GM11168 (cell line): ENCODE results near the gene SBNO1.
"Not testable (repeated sequence)": the region's sequence is repeated elsewhere in the genome, so short reads cannot be mapped to it uniquely, and the experiment has no call there.

Experiments used
- in situ Hi-C: fragments of 300-500 bp; cut with MboI; formaldehyde crosslinking; loops from one replicate; pipeline ENCODE4 v1.12.0; 2022; ENCODE audit warnings: low sequenced_read_pairs; ENCODE audit not compliant: unreplicated experiment

The SBNO1 gene

DNA sequence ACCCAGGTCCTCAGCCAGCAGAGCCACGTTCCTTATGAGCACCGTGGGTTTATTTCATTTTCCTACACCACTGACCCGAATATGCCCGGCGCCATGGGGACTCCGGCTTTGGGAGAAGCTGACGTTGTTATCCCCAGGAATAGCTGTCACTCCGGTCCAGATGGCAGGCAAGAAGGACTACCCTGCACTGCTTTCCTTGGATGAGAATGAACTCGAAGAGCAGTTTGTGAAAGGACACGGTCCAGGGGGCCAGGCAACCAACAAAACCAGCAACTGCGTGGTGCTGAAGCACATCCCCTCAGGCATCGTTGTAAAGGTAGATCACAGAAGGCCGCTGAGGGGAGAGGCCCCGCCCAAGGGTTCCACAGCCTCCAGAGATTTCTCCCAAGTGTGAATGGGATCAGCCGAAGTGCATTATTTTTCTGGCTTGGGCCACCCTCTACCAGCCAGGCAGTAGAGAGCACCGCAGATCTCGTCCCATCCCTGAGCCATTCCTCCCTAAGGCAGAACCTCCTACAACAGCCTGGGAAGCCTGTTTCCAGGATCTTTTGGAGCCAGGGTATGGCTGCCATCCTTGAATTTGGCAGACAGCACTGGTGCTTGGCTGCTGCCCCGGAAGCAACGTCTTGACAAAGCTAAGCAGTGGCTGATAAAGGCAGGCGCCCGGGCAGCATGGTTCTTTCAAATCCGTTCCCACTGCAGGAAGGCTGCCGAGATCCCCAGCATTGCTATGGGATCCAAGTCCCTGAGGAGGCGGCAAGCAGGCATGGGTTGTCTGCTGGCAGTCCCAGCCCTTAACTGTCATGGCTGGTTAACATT is 110.8 kb downstream of the SBNO1 start:
- in situ Hi-C loops = no loop called here

- in situ Hi-C loops = not testable (repeated sequence)
Observed at GRCh38 chr12:123252365-123252764, 112.3 kb downstream of the SBNO1 start.

DNA sequence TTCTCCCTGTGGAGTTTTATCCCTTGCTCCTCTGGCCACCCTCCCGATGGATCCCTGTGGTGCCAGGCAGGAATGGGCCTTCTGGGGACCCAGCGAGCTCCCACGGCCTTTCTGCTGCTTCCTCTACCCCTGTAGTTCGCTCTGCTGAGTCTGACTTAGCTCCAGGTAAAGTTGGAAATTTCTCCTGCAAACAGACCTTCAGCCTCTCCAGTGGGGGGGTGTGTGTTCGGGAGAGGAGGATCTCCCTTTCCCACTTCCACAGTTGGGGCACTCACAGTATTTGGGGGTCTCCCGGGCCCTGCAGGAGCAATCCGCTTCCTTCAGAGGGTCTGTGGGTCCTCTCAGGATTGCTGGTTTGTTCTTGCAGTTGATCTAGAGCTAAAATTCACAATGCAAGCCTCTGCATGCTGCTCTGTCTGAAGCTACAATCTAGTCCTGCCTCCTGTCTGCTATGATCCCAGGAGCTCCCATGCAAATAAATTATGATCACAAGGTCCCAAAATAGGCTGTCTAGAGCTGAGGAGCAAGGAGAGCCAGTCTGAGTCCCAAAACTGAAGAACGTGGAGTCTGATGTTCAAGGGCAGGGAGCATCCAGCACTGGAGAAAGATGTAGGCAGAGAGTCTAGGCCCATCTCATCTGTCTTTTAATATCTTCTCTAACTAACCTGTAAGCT is 113.1 kb downstream of the SBNO1 start:
- in situ Hi-C loops = no loop called here

- in situ Hi-C loops = no loop called here
Observed at GRCh38 chr12:123250471-123251383, 113.9 kb downstream of the SBNO1 start.

DNA sequence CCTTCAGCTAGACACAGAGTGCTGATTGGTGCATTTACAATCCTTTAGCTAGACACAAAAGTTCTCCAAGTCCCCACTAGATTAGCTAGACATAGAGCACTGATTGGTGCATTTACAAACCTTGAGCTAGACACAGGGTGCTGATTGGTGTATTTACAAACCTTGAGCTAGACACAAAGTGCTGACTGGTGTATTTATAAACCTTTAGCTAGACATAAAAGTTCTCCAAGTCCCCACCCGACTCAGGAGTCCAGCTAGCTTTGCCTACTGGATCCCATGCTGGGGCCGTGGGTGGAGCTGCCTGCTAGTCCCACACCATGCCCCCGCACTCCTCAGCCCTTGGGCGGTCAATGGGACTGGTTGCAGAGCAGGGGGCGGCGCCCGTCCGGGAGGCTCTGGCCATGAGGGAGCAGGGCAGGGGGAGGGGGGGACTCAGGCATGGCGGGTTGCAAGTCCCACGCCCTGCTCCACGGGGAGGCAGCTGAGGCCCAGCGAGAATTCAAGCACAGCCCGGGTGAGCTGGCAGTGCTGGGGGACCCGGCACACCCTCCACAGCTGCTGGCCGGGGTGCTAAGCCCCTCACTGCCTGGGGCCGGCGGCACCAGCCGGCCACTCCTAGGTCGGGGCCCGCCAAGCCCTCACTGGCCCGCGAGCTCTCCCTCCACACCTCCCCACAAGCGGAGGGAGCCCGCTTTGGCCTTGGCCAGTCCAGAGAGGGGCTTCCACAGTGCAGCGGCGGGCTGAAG is 115.5 kb downstream of the SBNO1 start:
- in situ Hi-C loops = not testable (repeated sequence)

GRCh38 chr12:123248129-123248528 is 116.5 kb downstream of the SBNO1 start:
- in situ Hi-C loops = not testable (repeated sequence)

- in situ Hi-C loops = no loop called here
Observed at GRCh38 chr12:123245678-123246077, 119.0 kb downstream of the SBNO1 start.

DNA sequence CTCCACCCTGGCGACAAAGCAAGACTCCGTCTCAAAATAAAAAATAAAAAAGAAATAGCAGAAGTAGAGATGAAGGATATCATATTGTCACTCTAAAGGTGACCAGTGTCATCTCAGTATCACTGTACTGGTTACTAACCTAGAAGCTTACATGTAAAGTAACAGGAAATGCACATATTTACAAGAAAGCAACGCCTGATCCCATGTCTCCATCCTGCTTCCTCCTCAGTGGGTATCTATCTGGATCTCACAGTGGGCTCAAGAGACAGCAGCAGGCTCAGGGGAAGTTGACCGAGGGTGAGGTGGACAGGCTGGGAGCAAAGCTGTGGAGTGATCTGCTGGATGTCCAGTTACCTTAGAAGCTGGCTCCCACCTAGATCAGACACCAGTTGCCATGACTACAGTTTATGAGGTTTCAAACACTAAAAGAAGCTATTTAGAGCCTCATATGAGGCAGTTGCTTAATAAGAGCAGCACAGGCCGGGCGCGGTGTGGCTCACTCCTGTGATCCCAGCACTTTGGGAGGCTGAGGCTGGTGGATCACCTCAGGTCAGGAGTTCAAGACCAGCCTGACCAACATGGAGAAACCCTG is 120.9 kb downstream of the SBNO1 start:
- in situ Hi-C loops = no loop called here

GRCh38 chr12:123242116-123242904 is 122.3 kb downstream of the SBNO1 start:
- in situ Hi-C loops = no loop called here
